ENCODE results near the gene GRAMD1C.

DNA sequence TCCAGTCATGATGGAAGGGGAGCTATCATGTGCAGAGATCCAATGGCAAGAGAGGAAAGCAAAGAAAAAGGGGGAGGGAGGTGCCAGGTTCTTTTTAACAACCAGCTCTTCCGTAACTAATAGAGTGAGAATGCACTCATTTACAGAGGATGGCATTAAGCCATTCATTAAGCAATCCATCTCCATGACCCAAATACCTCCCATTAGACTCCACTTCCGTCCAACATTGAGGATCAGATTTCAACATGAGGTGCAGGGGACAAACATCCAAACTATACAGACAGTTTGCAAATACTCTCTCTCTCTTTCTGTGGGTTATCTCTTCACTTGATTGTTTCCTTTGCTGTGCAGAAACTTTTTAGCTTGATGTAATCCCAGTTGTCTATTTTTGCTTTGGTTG lies 130.4 kb downstream of the GRAMD1C start:
- TF ChIP-seq ELF4 (IDR thresholded peaks at IDR 0.05) (no peak), SP1 (IDR thresholded peaks at IDR 0.05) (no peak), TARDBP (IDR thresholded peaks at IDR 0.05) (no peak)
